GM06990 (cell line): ENCODE results near the gene SCCPDH.
A peak's percentile ranks its signal among the peaks of the same experiment; 100 is the strongest.

Experiments
- DNase-seq: peaks from one replicate; pipeline ENCODE4 v3.0.0-alpha.2; 2011; ENCODE audit not compliant: insufficient read length; ENCODE audit errors: extremely low read depth
- H3K27me3 ChIP-seq: replicated peaks from 2 replicates; pipeline ENCODE4 v1.6.0; 2011; ENCODE audit warnings: low read length; ENCODE audit not compliant: control insufficient read depth, insufficient read depth
- H3K36me3 ChIP-seq: 2 replicates; pipeline ENCODE4 v1.5.1; 2011; ENCODE audit warnings: low read length; ENCODE audit not compliant: control insufficient read depth, insufficient read depth
- H3K4me3 ChIP-seq: replicated peaks from 2 replicates; pipeline ENCODE4 v1.5.1; 2011; ENCODE audit warnings: low read depth, mild to moderate bottlenecking, control low read depth, low read length
- TF ChIP-seq, protein P1 (sequence below): IDR thresholded peaks from 2 replicates; pipeline ENCODE4 v1.5.1; 2011; ENCODE audit warnings: low read length, control low read depth, mild to moderate bottlenecking, inconsistent platforms; ENCODE audit not compliant: insufficient read depth, poor library complexity, severe bottlenecking

The SCCPDH gene

DNA sequence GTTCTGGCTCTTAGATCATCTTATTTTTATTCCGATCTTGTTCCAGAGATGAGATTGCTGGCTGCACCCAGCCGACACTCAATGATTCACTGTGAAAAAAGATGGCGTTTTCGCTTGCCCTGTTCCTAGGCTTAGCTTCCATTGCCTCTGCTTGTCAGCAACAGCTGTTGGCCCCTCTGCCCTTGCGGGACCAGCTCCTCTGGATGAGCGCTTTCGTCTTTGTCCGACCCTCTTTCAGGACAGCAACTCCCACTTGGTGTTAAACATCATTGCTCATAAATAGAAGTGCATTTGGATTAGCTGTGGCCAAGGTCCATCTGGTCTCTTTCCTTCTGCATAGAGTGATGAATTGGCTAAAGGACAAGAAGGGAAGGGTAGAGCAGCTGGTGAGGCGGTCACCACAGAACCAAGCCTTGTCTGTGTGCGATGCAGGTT, 43.5 kb upstream of the SCCPDH start:
- H3K27me3 ChIP-seq: no peaks in the 10 kb centered on the region
- TF ChIP-seq, protein P1, sequence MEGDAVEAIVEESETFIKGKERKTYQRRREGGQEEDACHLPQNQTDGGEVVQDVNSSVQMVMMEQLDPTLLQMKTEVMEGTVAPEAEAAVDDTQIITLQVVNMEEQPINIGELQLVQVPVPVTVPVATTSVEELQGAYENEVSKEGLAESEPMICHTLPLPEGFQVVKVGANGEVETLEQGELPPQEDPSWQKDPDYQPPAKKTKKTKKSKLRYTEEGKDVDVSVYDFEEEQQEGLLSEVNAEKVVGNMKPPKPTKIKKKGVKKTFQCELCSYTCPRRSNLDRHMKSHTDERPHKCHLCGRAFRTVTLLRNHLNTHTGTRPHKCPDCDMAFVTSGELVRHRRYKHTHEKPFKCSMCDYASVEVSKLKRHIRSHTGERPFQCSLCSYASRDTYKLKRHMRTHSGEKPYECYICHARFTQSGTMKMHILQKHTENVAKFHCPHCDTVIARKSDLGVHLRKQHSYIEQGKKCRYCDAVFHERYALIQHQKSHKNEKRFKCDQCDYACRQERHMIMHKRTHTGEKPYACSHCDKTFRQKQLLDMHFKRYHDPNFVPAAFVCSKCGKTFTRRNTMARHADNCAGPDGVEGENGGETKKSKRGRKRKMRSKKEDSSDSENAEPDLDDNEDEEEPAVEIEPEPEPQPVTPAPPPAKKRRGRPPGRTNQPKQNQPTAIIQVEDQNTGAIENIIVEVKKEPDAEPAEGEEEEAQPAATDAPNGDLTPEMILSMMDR: no peak
- no peaks in the 10 kb centered on the region for H3K36me3 ChIP-seq
- DNase-seq: no peak
- H3K4me3 ChIP-seq: no peak overlapping the region

DNA sequence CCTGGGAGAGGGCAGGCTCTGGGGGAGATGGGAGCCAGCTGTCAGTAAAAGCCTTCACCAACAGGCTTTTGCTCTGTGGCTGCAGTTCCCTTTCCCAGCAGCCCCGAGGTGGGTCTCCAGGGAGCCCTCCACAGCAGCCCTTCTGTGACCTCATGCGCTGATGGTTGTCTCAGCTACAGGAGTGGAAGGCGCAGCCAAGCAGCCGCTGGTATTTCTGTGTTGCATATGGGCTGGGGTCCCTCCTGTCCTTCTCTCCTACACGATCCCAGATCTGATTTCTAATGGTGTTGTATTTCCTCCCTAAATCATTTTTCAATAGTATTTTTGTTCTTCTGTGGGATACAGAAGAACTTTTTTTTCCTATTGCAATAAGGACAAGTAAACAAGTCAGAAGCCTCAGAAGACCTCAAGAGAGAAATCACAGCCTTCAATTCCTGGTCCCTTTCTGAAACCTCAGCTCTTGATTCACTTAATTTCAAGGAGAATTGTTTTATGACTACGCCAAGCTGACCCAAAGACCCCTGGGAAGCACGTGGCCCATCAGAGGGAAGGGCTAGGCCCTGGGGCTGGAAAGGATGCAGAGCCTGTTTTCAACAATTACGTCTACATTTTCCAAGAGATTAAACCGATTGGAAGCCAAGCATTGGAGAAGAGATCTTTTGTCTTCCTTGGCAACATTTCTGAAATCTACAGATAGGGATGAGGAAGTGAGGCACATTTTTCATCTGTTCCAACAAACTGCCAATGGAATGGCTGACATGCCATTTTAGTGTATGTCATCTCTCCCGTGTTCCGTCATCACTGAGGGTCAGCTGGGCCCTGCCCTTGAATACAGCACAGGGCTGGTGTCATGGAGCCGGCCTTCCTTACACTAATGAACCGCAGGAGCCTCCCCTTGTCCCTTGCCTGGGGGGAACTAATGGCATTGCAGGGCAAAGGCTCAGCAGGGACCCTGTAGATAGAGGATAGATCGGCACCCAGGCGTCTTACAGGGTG, 42.0 kb upstream of the SCCPDH start:
- no peak for DNase-seq
- TF ChIP-seq, protein P1: no peak
- Histone ChIP-seq H3K4me3 (no peak overlapping the region), H3K36me3 (no peaks in the 10 kb centered on the region), H3K27me3 (no peaks in the 10 kb centered on the region)

DNA sequence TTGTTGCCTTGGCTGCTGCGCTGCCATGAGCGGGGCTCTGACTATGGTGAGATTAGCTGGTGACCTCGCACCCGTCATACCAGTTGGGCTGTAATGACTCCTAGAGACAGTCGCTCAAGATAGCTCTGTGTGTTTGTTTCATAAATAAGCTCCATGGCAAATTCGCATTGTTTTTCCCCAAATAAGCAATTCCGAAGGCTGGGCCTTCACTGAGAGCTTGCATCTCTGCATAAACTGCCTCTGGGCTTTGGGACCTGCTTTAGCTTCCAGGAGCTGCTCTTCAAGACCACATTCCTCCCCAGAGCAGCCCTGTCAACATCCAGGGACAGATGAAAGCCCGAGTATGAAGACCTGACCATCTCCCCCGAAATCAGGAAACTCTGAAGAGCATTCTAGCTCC, 40.7 kb upstream of the SCCPDH start:
- Histone ChIP-seq H3K4me3 (no peak overlapping the region), H3K36me3 (no peaks in the 10 kb centered on the region), H3K27me3 (no peaks in the 10 kb centered on the region)
- no peak for DNase-seq
- TF ChIP-seq, protein P1: no peak

DNA sequence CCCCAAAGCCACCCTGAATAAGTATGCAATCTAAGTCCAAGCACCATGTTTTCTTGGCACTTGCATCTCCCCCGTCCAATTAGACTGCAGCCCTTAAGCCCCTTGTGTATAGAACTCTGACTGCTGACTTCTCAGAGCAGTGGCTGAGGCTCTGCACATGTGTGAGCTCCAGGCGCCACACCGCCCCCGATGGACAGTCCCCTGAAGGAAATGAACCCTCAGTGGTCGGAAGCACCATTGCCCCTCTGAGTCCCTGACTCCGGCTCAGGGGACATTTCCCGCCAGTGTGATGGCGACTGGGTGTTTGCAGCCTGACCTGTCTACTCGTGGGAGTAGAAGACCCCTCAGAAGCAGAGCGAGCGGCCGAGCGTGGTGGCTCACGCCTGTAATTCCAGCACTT, 37.2 kb upstream of the SCCPDH start:
- TF ChIP-seq, protein P1: no peak
- Histone ChIP-seq H3K27me3 (no peaks in the 10 kb centered on the region), H3K36me3 (no peaks in the 10 kb centered on the region), H3K4me3 (no peak overlapping the region)
- no peak for DNase-seq

DNA sequence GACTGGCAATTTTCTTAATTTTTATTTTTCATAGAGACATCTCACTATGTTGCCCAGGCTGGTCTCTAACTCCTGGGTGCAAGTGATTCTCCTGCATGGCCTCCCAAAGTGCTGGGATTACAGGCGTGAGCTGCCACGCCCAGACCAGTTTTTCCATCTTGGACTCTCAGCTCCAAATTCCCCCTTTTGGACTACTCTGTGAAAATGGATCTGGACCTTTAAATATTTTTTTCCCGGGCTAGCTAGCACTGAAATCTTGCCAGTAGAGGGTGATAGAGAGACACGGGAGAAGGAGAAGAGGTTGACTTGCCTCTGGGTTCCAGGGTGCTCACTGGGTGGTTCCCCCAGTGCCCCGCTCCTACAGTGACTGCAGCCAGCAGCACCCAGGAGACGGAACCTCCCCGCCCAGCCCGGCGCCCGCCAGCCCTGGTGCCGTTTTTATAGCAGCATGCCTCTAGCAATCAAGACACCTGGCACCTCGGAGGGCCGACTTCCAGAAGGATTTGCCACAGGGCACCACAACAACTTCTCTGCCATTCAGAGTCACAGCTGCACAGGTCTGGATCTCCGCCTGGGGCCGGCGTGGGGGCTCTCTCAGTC, 34.7 kb upstream of the SCCPDH start:
- Histone ChIP-seq H3K4me3 (peak overlapping the region; percentile 49), H3K36me3 (no peaks in the 10 kb centered on the region), H3K27me3 (no peaks in the 10 kb centered on the region)
- TF ChIP-seq, protein P1: peak; percentile 90
- peak; percentile 59 for DNase-seq
